Hematopoietic multipotent progenitor cell treated with erythropoietin and hydrocortisone succinate and interleukin-3 and kit ligand, for 8 days (in vitro differentiated cells): Measurements from ENCODE around the gene HINFP.
"Not testable (repeated sequence)": the region's sequence is repeated elsewhere in the genome, so short reads cannot be mapped to it uniquely, and the experiment has no call there.

ENCODE experiments used
- DNase-seq: peaks from one replicate; pipeline ENCODE4 v3.0.0-alpha.2; 2015

HINFP gene

DNA sequence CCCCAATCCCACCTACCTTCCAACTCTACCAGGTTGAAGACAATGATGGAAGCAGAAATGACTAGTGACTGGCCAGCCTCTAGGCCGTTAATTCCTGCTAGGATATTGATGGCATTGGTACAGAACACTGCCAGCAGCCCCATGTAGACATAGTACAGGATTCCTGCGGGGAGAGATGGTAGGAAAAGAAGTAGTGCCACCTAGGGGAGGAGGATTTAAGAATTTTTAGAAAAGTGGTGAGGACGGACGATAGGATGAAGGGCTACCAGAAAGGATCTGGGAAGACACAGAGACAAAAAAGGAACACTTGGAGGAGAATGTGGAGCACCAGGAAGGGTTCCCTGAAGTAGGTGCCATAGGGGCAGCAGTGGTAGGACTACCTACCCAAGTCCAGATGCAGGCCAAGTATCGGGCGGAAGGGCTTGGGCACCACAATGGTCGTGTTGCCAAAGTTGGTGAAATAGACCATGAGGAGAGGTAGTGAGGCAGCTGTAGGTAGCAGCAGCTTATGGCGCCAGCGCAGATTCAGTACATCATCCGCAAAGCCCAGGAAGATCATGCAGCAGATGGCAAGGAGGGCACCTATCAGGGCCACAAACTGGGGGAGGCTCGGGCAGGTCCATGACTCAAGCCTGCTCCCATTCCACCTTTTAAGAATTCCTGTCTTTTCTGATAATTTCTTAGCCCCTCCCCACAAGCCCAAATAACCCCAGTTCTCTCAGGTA is 21.0 kb upstream of the HINFP start:
- DNase-seq, result peak; percentile 70

DNA sequence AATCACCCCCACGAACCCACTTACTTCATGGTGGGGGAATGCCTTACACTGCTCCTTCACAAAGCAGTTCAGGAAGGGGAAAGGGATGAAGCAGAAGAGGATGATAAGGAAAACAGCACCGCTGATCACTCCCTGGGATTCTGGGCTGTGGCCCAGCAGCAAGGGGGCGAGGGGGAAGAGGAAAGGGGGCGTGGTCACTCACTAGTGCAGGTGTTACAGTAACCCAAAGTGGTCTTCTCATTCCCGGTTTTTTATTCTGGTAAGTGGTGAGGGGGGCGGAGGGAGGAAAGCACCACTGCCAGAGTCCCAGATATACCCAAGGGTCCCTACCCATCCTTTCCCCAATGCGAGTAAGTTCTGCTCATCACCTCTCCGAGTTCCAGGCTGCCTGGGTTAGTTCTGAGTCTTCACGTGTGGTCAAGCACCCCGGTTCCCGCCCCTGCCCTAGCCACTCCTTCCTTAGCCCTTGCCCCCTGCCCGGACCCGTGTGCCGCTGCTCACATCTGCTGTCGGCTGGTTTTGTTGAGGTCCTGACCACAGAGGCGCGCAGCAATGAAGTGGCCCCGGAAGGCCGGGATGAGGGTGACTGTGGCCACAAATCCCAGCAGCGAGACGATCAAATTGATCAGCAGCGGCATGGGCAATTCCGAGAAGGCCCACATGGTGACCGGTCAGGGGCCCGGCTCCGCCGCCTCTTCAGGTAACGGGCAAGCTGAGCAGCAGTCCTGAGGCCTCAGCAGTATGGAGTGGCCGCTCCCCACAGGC is 20.2 kb upstream of the HINFP start:
- peak; percentile 29 for DNase-seq

DNA sequence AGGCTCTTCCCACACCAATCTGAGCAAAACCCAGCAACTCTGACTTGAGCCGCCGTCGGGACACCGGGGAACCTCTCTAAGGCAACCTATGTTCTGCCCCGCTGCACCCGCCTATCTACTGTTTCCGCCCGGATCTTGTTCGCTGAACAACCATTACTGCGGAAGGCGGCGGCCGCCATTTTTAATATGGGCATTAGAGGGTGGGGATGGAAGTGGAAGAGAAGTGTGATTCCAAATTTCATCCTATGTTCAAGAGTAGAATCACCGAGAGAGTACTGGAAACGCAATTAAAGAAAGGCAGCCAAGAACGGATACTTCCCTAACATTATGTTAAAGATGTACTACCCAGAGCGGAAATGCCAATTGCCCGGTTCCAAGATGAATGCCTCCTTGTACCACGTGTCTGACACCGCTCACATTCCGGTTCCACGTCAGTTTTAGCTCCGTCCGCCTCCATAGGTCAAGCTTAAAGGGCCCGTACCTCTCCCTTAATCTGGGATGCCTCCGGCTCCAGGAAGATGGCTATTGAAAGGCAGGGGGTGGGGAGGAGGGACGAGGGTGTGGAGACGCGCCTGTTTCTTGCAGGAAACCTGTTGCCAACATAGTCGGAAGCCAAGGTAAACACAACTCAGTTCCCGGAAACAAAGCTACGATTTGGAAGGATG is 19.5 kb upstream of the HINFP start, which contains the start of gene DPAGT1:
DPAGT1 (minus strand) TSS at position 95 of the 665 bp plus-strand sequence. CDS start 198 bp downstream, outside the sequence.
- DNase-seq, result peak; percentile 96

DNA sequence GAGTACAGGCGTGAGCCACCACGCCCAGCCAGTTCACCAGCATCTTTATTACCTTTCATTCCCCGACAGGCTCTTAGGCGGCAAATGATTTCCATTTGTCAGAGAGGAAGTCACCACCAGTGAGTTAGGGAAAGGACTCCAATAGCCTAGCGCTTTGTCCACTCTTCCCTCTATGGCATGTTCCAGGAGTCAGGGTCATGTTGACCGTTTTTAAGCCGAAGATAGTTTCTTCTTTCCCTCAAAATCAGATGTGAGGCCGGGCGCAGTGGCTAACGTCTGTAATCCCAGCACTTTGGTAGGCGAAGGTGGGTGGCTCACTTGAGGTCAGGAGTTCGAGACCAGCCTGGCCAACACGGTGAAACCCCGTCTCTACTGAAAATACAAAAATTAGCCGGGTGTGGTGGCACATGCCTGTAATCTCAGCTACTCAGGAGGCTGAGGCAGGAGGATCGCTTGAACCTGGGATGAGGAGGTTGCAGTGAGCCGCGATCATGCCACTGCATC is 18.2 kb upstream of the HINFP start:
- DNase-seq, result not testable (repeated sequence)

DNA sequence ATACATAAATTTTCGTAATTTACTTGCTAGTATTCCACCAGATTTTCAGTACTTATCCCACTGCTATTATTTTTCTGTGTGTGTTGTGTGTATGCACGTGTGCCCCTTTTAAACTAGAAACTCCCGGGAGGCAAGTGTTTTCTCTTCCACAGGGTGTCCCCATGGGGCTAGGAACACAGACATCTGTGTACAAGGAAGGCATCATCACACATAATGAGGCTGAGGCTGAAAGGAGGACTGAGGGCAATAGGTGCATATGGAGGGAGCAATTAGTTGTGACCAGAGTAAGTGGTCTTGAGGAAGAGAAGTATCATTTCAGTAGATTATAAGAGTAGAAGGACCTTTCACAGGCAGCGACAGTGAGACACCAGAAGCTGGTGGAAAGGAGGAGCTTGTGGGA is 17.6 kb upstream of the HINFP start:
- peak; percentile 59 for DNase-seq

DNA sequence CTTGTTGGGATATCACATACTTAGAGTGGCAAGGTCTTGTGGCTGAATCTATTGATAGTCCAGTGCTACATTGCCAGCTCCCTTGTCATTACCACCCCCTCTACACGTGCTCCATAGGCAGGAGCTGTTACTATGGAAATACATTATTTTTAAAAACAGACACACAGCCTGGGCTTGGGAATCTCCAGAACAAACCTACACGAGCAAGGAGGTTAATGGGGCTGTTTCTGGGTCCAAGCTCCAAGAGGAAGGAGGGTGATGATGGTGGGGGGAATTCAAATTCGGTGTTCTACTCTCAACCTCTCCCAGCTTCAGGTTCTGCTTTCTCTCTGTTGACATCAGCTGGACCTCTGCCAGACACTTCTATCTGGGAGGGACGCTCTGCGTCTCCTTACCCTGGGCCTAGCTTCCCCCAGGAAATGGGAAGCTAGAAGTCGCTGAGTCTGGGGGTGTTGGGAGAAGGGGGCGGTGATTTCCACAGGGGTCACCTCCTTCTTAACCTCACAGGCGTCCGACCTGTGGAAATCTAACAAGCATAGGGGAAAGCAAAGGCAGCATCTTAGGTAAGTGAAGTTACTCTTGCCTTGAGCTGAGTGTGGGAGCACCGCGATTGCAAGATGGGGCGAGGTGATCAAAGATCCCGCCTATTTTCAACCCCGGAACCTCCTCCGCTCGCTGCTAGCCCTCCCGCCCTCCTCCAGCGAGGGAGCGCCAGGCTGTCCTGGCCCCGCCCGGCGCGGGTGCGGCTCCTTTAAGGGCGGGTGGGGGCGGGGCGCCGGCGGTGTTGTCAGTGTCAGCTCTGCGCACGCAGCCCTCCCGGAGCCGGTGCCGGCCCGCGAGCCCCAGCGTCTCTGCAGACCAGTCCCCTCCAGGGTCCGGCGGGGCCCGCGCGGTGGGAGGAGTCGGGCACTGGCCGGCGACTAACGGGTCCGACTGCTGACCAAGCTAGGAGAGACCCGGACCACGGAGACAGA is 14.5 kb upstream of the HINFP start, which contains the start of gene C2CD2L:
C2CD2L (plus strand) TSS at position 781 of the 974 bp plus-strand sequence. CDS start 398 bp downstream, outside the sequence.
- DNase-seq, result peak; percentile 96

DNA sequence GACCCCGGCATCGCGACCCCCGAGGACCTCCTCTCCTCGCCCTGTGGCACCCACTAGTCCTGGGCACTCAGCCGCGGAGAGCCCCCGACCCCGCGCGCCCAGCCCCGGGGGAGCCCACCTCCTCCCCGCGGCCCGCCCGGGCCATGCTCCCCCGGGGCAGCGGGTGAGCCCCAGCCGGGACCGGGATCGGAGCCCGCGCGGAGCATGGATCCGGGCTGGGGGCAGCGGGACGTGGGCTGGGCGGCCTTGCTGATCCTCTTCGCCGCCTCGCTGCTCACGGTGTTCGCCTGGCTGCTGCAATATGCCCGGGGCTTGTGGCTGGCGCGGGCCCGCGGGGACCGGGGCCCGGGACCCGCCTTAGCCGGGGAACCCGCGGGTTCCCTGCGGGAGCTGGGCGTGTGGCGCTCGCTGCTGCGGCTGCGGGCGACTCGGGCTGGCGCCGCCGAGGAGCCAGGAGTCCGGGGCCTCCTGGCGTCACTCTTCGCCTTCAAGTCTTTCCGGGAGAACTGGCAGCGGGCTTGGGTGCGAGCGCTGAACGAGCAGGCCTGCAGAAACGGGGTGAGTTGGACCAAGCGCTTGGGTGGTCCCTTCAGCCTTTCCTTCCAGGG is 13.7 kb upstream of the HINFP start:
- DNase-seq, result no peak

DNA sequence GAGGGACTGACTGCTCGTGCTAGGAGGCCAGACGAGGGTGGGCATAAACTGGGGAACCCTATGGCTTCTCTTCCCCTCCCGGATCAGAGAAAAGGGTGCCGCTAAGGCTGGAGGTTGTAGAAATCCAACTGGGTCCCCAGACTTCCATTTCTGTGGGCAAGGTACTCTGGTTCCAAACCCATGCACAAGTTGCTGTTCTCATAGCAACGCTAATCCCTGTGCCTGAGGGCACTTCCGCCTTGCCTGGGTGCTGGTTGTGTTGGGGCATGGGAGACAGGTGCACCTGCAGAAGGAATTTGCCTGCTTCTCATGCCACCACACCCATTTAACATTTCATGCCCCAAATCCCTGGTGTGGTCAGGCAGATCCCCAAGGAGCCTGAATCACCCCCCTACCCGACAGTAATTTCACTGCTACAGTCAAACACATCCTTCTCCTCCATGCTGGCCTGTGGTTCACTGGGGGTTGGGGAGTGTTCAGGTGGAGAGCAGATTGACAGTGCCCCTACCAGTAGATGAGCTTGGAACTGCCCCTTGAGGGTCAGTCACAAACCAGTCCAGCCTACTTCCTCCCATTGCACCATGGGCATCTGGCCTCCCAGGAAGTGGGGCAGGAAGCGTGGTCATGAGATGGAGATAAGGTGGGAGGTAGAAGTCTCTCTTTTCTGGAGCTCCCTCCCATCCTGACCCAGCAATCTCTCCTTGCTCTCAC is 13.1 kb upstream of the HINFP start:
- peak; percentile 71 for DNase-seq

DNA sequence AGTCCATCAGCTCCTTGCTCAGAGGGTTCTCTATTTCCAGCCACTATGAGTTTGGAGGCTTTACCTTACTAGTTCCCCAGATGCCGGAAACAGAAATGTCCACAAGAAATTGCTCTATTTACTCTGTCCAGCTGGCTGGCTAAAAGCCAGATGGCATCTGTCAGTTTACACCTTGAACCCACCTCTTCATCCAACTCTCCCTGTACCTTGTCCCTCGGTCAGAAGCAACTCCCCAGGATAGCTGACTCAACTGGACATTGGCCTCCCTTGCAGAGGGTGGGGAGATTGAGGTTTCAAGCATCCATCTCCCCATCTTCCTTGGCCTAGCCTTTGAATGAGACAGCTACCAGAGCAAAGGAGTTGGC is 12.5 kb upstream of the HINFP start:
- DNase-seq, result no peak

DNA sequence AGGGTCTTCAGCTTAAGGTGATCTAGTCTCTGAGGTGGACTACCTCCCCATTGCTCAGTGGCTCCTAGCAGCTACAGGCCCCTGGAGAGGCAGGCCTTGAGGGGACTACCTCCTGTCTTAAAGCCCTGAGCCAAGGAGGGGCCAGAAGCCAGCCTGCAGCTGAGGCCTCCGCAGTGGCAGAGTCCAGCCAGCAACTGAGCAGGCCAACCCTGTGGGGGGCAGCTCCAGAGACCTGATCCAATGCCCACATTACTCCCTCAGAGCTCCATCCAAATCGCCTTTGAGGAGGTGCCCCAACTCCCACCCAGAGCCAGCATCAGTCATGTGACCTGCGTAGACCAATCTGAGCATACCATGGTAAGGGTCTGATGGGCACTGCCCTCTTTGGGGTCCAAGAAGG is 11.5 kb upstream of the HINFP start:
- DNase-seq, result no peak

DNA sequence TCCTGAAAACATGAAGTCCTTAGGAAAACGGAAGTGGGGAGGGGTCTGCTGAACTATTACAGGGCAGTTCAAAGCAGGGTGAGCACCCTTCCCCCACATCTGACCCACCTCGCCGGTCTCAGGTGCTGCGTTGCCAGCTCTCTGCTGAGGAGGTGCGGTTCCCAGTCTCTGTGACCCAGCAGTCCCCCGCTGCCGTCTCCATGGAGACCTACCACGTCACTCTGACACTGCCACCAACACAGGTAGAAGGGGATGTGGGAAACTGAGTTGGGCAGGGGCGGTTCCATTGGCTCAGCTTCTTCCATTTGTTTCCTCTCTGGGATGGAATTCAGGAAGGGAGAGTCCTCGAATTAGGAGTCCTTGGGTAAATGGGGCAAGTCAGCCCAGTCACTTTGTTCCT is 10.9 kb upstream of the HINFP start:
- DNase-seq, result no peak

DNA sequence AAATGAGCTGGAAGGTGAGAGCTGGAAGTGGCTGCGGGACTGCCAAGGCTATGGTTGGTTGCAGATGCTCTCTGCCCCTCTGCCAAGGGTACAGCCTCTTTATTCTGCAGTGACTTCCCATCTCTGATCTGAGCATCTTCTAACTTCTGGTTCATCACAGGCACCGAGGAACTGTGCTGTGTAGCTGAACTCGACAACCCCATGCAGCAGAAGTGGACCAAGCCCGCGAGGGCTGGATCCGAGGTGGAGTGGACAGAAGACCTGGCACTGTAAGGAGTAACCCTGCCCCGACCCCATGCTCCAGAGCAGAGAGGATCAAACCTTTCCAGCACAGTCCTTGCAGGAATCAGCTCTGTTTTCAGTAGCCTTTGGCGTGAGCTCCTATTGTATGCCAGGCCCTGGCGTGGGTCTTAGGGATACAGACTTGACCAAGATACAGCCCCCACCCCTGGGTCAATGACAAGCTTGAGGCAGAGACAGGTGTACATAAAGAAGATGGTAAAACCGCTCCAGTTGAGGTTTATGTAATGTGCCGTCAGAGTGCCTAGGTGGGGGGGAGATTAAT is 9.9 kb upstream of the HINFP start:
- DNase-seq, result no peak

DNA sequence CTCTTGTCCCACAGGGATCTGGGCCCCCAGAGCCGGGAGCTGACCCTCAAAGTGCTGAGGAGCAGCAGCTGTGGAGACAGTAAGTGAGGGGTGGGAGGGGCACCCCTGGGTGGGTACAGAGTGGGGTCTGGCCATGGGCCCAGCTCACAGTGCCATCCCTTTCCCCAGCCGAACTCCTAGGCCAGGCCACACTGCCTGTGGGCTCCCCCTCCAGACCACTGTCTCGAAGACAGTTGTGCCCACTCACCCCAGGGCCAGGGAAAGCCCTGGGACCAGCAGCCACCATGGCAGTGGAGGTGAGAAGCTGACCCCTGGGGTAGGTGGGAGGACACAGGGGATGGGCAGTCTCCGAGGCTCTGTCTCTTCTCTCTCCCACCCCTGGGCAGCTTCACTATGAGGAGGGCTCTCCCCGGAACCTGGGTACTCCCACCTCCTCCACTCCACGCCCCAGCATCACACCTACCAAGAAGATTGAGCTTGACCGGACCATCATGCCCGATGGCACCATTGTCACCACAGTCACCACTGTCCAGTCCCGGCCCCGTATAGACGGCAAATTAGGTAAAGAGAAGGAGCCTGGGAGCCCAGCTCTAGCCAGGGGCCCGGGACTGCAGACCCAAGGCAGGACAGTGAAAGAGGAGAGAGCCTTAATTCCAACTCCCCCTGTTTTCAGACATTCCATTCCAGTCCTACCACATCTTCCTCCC is 8.9 kb upstream of the HINFP start:
- DNase-seq, result no peak

DNA sequence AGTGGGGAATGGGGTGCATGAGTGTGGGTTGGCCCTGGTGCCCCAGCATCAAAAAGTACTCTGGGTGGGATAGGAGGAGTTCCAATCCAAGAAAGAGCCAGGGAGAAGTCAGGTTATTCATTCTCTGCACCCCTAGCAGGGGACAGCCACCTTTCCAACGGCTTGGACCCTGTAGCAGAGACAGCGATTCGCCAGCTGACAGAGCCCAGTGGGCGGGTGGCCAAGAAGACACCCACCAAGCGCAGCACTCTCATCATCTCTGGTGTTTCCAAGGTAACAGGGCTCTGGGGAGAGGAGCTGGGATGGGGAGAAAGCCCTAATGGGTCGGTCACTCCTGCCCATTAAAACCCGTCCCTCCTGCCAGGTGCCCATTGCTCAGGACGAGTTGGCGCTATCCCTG is 7.7 kb upstream of the HINFP start:
- DNase-seq, result no peak

DNA sequence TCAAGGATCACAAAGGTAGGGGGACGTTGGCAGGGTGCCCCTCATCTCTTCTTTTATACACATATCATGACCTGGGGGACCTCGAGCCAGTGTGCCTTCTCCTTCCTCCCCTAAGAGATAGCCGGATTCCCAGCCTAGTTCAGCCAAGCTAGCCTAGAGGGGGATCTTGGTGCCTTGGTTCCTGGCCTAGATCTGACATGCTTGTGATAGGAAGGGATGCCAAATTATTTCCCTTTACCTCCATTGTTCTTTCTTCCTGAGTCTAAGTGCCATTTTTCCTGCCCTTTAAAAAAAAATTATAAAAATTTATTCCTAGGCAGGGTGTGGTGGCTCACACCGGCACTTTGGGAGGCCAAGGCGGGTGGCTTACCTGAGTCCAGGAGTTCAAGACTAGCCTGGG is 7.0 kb upstream of the HINFP start:
- no peak for DNase-seq

DNA sequence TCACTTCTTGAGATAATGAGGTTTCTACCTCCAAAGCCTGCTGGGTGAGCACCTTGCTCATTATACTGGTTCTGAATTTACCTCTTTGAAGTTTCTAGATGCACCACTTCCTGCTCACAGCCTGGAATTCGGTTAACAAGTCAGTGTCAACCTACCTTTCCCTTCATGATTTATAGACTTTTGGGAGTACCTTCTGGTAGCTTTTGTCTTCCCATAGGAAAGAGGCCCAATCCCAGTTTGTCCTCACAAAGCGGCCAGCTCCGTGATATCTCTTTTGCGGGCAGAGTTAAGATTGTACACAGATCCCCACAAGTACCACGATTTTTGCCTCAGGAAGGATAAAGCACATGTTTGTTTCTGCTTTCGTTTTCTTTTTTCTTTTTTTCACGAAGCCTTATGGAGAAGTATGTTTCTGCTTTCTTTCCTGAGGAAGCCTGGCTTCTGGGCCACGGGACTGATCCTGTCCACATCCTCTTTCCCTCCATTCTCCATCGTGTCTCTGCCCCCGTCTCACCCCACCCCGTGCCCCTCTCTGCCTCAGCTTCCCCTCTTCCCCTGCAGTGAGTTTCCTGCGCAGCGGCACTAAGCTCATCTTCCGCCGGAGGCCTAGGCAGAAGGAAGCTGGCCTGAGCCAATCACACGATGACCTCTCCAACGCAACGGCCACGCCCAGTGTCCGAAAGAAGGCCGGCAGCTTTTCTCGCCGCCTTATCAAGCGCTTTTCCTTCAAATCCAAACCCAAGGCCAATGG is 5.7 kb upstream of the HINFP start:
- DNase-seq, result no peak

DNA sequence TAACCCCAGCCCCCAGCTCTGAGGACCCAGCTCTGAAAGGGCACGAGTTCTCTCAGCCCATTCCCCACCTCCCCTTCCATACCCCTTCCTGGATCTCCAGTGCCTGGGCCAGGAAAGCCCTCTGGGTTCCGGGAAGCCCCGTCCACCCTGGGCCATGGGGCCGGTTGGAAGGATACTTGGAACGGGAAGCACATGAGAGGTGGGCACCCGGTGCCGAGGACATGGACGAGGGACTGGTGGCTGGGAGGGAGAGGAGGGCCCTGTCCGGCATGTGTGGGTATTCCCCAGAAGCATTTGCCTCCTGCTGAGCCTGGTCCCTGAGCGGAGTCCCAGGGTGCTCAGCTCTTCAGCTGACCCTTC is 5.2 kb upstream of the HINFP start:
- no peak for DNase-seq

DNA sequence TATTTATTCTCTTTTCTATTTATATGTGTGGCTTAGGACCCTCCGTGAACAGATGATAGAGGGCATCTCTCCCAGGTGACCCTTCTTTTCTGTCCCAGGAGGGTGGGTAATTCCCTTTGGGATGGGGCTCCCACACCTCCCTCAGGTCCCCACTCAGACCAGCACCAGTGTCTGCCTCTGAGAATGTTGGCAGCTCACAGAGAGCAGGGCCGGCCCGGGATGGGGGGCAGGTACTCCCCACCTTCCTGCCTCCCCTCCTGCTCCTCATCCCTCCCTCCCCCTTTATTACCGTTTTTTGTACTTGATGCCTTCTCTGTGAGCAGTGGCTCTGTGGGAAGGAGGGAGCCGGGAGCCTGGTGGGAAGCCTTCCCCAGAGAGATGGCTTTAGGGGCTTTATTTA is 4.8 kb upstream of the HINFP start:
- DNase-seq, result no peak

DNA sequence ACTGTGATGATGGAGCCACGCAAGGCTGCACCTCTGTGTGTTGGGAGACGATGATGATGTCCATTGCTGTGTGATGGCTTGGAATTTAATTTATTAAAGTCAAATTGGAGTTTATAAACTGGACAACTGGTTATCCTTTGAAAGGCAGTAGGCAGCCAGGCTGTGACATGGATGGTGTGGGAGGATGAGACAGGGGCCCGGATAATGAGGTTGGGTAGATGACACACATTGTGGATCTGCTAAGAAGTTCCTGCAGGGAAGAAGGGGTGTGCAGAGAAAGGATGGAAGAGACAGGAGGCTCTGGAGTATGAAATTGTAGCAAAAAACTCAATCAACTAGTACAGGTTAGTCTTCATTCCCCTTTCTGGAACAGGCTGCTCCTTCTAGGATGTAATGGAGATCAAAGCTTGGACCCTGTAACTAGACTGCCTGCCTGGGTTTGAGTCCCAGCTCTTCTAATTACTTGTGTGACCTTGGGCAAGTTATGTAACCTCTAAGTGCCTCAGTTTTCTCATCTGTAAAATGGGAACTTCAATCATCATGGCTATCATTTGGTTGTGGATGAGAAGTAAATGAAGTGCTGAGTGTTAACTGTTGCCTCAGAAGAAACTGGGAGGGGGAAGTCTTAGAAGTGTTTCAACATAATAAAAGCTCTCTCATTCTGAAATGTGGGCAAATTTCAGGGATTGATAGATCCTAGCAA is 4.2 kb upstream of the HINFP start:
- no peak for DNase-seq
